ENCODE measurements around the gene MACROD2.
A peak's percentile ranks its signal among the peaks of the same experiment; 100 is the strongest.

Gene MACROD2

GRCh38 chr20:14685183-14685582 is 689.9 kb downstream of the MACROD2 start:
- no peak for DNase-seq (ENCODE audit: low read depth)
- H3K4me3 ChIP-seq (ENCODE audit: low read depth, low read length): no peak overlapping the region
- no peak for TF ChIP-seq CTCF (IDR thresholded peaks at IDR 0.05; ENCODE audit: insufficient read depth, low read depth, low read length, missing control alignments)

GRCh38 chr20:14687313-14687712 is 692.0 kb downstream of the MACROD2 start:
- no peak overlapping the region for H3K4me3 ChIP-seq (ENCODE audit: low read depth, low read length)
- no peak for TF ChIP-seq CTCF (IDR thresholded peaks at IDR 0.05; ENCODE audit: insufficient read depth, low read depth, low read length, missing control alignments)
- no peak for DNase-seq (ENCODE audit: low read depth)

GRCh38 chr20:14688005-14688404 is 692.7 kb downstream of the MACROD2 start:
- no peak overlapping the region for H3K4me3 ChIP-seq (ENCODE audit: low read depth, low read length)
- no peak for DNase-seq (ENCODE audit: low read depth)
- TF ChIP-seq CTCF (IDR thresholded peaks at IDR 0.05; ENCODE audit: insufficient read depth, low read depth, low read length, missing control alignments): no peak

GRCh38 chr20:14691994-14692393 is 696.7 kb downstream of the MACROD2 start:
- no peak for TF ChIP-seq CTCF (IDR thresholded peaks at IDR 0.05; ENCODE audit: insufficient read depth, low read depth, low read length, missing control alignments)
- DNase-seq (ENCODE audit: low read depth): peak; percentile 53
- no peak overlapping the region for H3K4me3 ChIP-seq (ENCODE audit: low read depth, low read length)

- TF ChIP-seq CTCF (IDR thresholded peaks at IDR 0.05; ENCODE audit: insufficient read depth, low read depth, low read length, missing control alignments): no peak
- DNase-seq (ENCODE audit: low read depth): no peak
- no peak overlapping the region for H3K4me3 ChIP-seq (ENCODE audit: low read depth, low read length)
Observed at GRCh38 chr20:14696478-14696877, 701.2 kb downstream of the MACROD2 start.

GRCh38 chr20:14696937-14697336 is 701.6 kb downstream of the MACROD2 start:
- TF ChIP-seq CTCF (IDR thresholded peaks at IDR 0.05; ENCODE audit: insufficient read depth, low read depth, low read length, missing control alignments): no peak
- no peak overlapping the region for H3K4me3 ChIP-seq (ENCODE audit: low read depth, low read length)
- no peak for DNase-seq (ENCODE audit: low read depth)

- TF ChIP-seq CTCF (IDR thresholded peaks at IDR 0.05; ENCODE audit: insufficient read depth, low read depth, low read length, missing control alignments): no peak
- no peak overlapping the region for H3K4me3 ChIP-seq (ENCODE audit: low read depth, low read length)
- DNase-seq (ENCODE audit: low read depth): no peak
Observed at GRCh38 chr20:14698125-14698524, 702.8 kb downstream of the MACROD2 start.
